Measurements from ENCODE around the gene CD2.

- TF ChIP-seq EZH2 (IDR thresholded peaks at IDR 0.05) = no peak
- no peak for TF ChIP-seq POLR2AphosphoS5 (IDR thresholded peaks at IDR 0.05; ENCODE audit: borderline replicate concordance, low read depth, low read length)
Measured at GRCh38 chr1:116737855-116738321, 16.3 kb upstream of the CD2 start.

All from SK-N-MC (cell line).